HEK293 (cell line): ENCODE results near the gene RAB28.

Experiments
- CTCF ChIA-PET: fragments of 350-600 bp; formaldehyde crosslinking; extraction: SDS; loops from one replicate; lab custom pipeline; 2021; ENCODE audit warnings: antibody characterized with exemption; lab: Yijun Ruan, JAX
- POLR2A ChIA-PET: fragments of 300-600 bp; formaldehyde crosslinking; extraction: SDS; loops from one replicate; lab custom pipeline; 2020; ENCODE audit warnings: antibody characterized with exemption, inconsistent platforms; lab: Yijun Ruan, JAX
- H3K27ac ChIP-seq: fragments of 200-500 bp; sonication (Bioruptor generic); 2 replicates; pipeline ENCODE4 v1.5.1; 2014; ENCODE audit warnings: low read depth, low read length, control low read depth, inconsistent platforms; ENCODE audit errors: extremely low read depth
- H3K36me3 ChIP-seq, 2 experiments: fragments of 200-500 bp in 1 of 2; sonication (Bioruptor generic) in 1 of 2; 1 replicate in 1 of 2; 2 replicates in 1 of 2; pipeline ENCODE4 v1.5.1; 2014 to 2017; ENCODE audit warnings: inconsistent platforms in 2 of 2, low read length in 2 of 2; ENCODE audit not compliant: control insufficient read depth in 2 of 2, insufficient read depth in 1 of 2
- H3K4me1 ChIP-seq: fragments of 200-500 bp; sonication (Bioruptor generic); 2 replicates; pipeline ENCODE4 v1.5.1; 2014; ENCODE audit warnings: mild to moderate bottlenecking, low read length, inconsistent platforms; ENCODE audit not compliant: control insufficient read depth, insufficient read depth
- H3K4me3 ChIP-seq: 2 replicates; pipeline ENCODE4 v1.5.1; 2011; ENCODE audit warnings: low read depth, mild to moderate bottlenecking, control low read depth, low read length, moderate library complexity
- H3K9me3 ChIP-seq: fragments of 200-500 bp; sonication (Bioruptor generic); 2 replicates; pipeline ENCODE4 v1.5.1; 2014; ENCODE audit warnings: low read depth, low read length, inconsistent platforms; ENCODE audit not compliant: control insufficient read depth, insufficient read depth
- IKZF3 ChIP-seq: fragments of 450-650 bp; IDR thresholded peaks from 2 replicates; pipeline ENCODE4 v1.5.0; 2018; ENCODE audit warnings: missing biosample characterization, mild to moderate bottlenecking, missing genetic modification characterization, moderate library complexity
- KLF10 ChIP-seq: fragments of 450-650 bp; IDR thresholded peaks from 2 replicates; pipeline ENCODE4 v1.5.1; 2018; ENCODE audit warnings: missing biosample characterization, mild to moderate bottlenecking, missing genetic modification characterization
- KLF7 ChIP-seq: fragments of 450-650 bp; formaldehyde crosslinking; IDR thresholded peaks from 2 replicates; pipeline ENCODE4 v1.5.1; 2016; ENCODE audit warnings: missing biosample characterization, missing genetic modification characterization, borderline replicate concordance
- MYNN ChIP-seq: fragments of 450-650 bp; formaldehyde crosslinking; IDR thresholded peaks from 2 replicates; pipeline ENCODE4 v1.5.1; 2016; ENCODE audit warnings: missing biosample characterization, missing genetic modification characterization, borderline replicate concordance
- SALL2 ChIP-seq: fragments of 450-650 bp; formaldehyde crosslinking; IDR thresholded peaks from 2 replicates; pipeline ENCODE4 v1.5.0; 2017; ENCODE audit warnings: missing biosample characterization, mild to moderate bottlenecking, missing genetic modification characterization, borderline replicate concordance
- ZBTB48 ChIP-seq: fragments of 450-650 bp; formaldehyde crosslinking; IDR thresholded peaks from 2 replicates; pipeline ENCODE4 v1.5.1; 2016; ENCODE audit warnings: missing biosample characterization, missing genetic modification characterization
- ZEB2 ChIP-seq: fragments of 450-650 bp; formaldehyde crosslinking; IDR thresholded peaks from 2 replicates; pipeline ENCODE4 v1.5.1; 2016; ENCODE audit warnings: missing biosample characterization, missing genetic modification characterization
- ZNF114 ChIP-seq: fragments of 450-650 bp; formaldehyde crosslinking; IDR thresholded peaks from 2 replicates; pipeline ENCODE4 v1.5.0; 2017; ENCODE audit warnings: missing biosample characterization, missing genetic modification characterization
- ZNF155 ChIP-seq: fragments of 450-650 bp; formaldehyde crosslinking; IDR thresholded peaks from 2 replicates; pipeline ENCODE4 v1.5.1; 2016; ENCODE audit warnings: missing biosample characterization, missing genetic modification characterization
- ZNF169 ChIP-seq: fragments of 450-650 bp; formaldehyde crosslinking; IDR thresholded peaks from 2 replicates; pipeline ENCODE4 v1.5.1; 2016; ENCODE audit warnings: missing biosample characterization, missing genetic modification characterization
- ZNF175 ChIP-seq: fragments of 450-650 bp; formaldehyde crosslinking; IDR thresholded peaks from 2 replicates; pipeline ENCODE4 v1.5.1; 2016; ENCODE audit warnings: missing biosample characterization, missing genetic modification characterization
- ZNF184 ChIP-seq: fragments of 450-650 bp; IDR thresholded peaks from 2 replicates; pipeline ENCODE4 v1.5.1; 2018; ENCODE audit warnings: missing biosample characterization, mild to moderate bottlenecking, missing genetic modification characterization
- ZNF19 ChIP-seq: fragments of 450-650 bp; formaldehyde crosslinking; IDR thresholded peaks from 2 replicates; pipeline ENCODE4; 2016; ENCODE audit warnings: missing biosample characterization, missing genetic modification characterization, low read depth
- ZNF292 ChIP-seq: fragments of 450-650 bp; formaldehyde crosslinking; IDR thresholded peaks from 2 replicates; pipeline ENCODE4 v1.5.1; 2016; ENCODE audit warnings: low read depth, missing biosample characterization, missing genetic modification characterization, borderline replicate concordance
- ZNF350 ChIP-seq: fragments of 450-650 bp; formaldehyde crosslinking; IDR thresholded peaks from 2 replicates; pipeline ENCODE4 v1.5.0; 2017; ENCODE audit warnings: missing biosample characterization, mild to moderate bottlenecking, missing genetic modification characterization
- ZNF548 ChIP-seq: fragments of 450-650 bp; formaldehyde crosslinking; IDR thresholded peaks from 2 replicates; pipeline ENCODE4 v1.5.1; 2016; ENCODE audit warnings: missing biosample characterization, missing genetic modification characterization
- ZNF571 ChIP-seq: fragments of 450-650 bp; formaldehyde crosslinking; IDR thresholded peaks from 2 replicates; pipeline ENCODE4 v1.5.0; 2017; ENCODE audit warnings: missing biosample characterization, missing genetic modification characterization
- ZNF623 ChIP-seq: fragments of 450-650 bp; formaldehyde crosslinking; IDR thresholded peaks from 2 replicates; pipeline ENCODE4 v1.5.1; 2016; ENCODE audit warnings: missing biosample characterization, missing genetic modification characterization
- ZNF785 ChIP-seq: fragments of 450-650 bp; formaldehyde crosslinking; IDR thresholded peaks from 2 replicates; pipeline ENCODE4 v1.5.1; 2016; ENCODE audit warnings: missing biosample characterization, missing genetic modification characterization
- ZNF830 ChIP-seq: fragments of 450-650 bp; IDR thresholded peaks from 2 replicates; pipeline ENCODE4 v1.5.0; 2018; ENCODE audit warnings: missing biosample characterization, missing genetic modification characterization, low read depth, mild to moderate bottlenecking, moderate library complexity
- ZSCAN16 ChIP-seq: fragments of 450-650 bp; formaldehyde crosslinking; IDR thresholded peaks from 2 replicates; pipeline ENCODE4 v1.5.1; 2016; ENCODE audit warnings: missing biosample characterization, missing genetic modification characterization
- TF ChIP-seq, protein P1 (sequence below): fragments of 450-650 bp; formaldehyde crosslinking; conservative IDR thresholded peaks from 2 replicates; pipeline ENCODE4 v1.5.1; 2016; ENCODE audit warnings: low read depth, missing biosample characterization, missing genetic modification characterization
- TF ChIP-seq, protein P2 (sequence below): fragments of 450-650 bp; formaldehyde crosslinking; IDR thresholded peaks from 2 replicates; pipeline ENCODE4 v1.5.1; 2016; ENCODE audit warnings: missing biosample characterization, missing genetic modification characterization

RAB28 gene

DNA sequence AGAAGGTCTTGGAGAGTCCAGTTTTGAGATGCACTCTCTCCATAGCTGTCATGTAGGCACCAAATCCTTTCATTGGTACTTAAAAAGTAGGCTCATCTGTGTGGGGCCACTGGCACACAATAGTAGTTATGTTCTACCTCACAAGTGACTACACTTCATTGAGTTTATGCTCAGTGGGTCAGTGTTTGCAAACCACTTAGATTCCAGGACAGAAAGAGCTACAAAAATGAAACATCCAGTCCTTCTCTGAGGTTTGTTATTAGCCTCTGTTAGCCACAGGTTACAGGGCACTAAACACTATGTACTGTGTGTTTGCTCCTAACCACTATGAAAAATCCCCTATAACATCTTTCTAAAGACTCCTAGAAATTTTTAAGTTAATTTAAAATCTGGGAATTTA, 13.8 kb downstream of the RAB28 start:
- Histone ChIP-seq H3K4me1 (no peaks in the 10 kb centered on the region), H3K4me3 (no peak overlapping the region), H3K36me3 (peaks cover 0 to 3% of the 10 kb centered on the region in 2 experiments; a peak in 1 of 3 replicates), H3K27ac (no peak overlapping the region), H3K9me3 (no peaks in the 10 kb centered on the region)
- TF ChIP-seq ZEB2 (tag by site-specific recombination) = no peak
- TF ChIP-seq ZSCAN16 (tag by site-specific recombination) = no peak
- no peak for TF ChIP-seq KLF10 (tag by site-specific recombination)
- TF ChIP-seq, protein P1, sequence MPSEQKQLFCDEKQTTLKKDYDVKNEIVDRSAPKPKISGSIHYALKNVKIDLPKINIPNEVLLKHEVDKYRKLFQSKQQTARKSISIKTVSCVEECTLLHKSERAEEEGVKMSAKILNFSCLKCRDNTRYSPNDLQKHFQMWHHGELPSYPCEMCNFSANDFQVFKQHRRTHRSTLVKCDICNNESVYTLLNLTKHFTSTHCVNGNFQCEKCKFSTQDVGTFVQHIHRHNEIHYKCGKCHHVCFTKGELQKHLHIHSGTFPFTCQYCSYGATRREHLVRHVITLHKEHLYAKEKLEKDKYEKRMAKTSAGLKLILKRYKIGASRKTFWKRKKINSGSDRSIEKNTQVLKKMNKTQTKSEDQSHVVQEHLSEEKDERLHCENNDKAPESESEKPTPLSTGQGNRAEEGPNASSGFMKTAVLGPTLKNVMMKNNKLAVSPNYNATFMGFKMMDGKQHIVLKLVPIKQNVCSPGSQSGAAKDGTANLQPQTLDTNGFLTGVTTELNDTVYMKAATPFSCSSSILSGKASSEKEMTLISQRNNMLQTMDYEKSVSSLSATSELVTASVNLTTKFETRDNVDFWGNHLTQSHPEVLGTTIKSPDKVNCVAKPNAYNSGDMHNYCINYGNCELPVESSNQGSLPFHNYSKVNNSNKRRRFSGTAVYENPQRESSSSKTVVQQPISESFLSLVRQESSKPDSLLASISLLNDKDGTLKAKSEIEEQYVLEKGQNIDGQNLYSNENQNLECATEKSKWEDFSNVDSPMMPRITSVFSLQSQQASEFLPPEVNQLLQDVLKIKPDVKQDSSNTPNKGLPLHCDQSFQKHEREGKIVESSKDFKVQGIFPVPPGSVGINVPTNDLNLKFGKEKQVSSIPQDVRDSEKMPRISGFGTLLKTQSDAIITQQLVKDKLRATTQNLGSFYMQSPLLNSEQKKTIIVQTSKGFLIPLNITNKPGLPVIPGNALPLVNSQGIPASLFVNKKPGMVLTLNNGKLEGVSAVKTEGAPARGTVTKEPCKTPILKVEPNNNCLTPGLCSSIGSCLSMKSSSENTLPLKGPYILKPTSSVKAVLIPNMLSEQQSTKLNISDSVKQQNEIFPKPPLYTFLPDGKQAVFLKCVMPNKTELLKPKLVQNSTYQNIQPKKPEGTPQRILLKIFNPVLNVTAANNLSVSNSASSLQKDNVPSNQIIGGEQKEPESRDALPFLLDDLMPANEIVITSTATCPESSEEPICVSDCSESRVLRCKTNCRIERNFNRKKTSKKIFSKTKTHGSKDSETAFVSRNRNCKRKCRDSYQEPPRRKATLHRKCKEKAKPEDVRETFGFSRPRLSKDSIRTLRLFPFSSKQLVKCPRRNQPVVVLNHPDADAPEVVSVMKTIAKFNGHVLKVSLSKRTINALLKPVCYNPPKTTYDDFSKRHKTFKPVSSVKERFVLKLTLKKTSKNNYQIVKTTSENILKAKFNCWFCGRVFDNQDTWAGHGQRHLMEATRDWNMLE (tag by site-specific recombination) = no peak
- no peak for TF ChIP-seq ZNF350
- TF ChIP-seq, protein P2, sequence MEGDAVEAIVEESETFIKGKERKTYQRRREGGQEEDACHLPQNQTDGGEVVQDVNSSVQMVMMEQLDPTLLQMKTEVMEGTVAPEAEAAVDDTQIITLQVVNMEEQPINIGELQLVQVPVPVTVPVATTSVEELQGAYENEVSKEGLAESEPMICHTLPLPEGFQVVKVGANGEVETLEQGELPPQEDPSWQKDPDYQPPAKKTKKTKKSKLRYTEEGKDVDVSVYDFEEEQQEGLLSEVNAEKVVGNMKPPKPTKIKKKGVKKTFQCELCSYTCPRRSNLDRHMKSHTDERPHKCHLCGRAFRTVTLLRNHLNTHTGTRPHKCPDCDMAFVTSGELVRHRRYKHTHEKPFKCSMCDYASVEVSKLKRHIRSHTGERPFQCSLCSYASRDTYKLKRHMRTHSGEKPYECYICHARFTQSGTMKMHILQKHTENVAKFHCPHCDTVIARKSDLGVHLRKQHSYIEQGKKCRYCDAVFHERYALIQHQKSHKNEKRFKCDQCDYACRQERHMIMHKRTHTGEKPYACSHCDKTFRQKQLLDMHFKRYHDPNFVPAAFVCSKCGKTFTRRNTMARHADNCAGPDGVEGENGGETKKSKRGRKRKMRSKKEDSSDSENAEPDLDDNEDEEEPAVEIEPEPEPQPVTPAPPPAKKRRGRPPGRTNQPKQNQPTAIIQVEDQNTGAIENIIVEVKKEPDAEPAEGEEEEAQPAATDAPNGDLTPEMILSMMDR (tag by site-specific recombination) = no peak
- TF ChIP-seq SALL2 = no peak
- no peak for TF ChIP-seq ZNF785 (tag by site-specific recombination)
- TF ChIP-seq ZNF623 (tag by site-specific recombination) = no peak
- TF ChIP-seq KLF7 (tag by site-specific recombination) = no peak
- no peak for TF ChIP-seq ZNF571 (tag by site-specific recombination)
- TF ChIP-seq ZNF114 (tag by site-specific recombination) = no peak
- TF ChIP-seq ZNF830 (tag by site-specific recombination) = no peak
- TF ChIP-seq MYNN (tag by site-specific recombination) = no peak
- no peak for TF ChIP-seq ZNF184 (tag by site-specific recombination)
- POLR2A ChIA-PET = no interaction called here
- CTCF ChIA-PET = no interaction called here

GRCh38 chr4:13464973-13465372, 19.2 kb downstream of the RAB28 start:
- ChIA-PET POLR2A (no interaction called here), CTCF (interaction anchor here (0.7 kb wide), 2 partner anchors 395 to 1835 kb away, joined by 3 to 7 read pairs; no protein-coding TSS in a partner anchor)
- peaks cover 0 to 4% of the 10 kb centered on the region in 2 experiments; a peak in 1 of 3 replicates for H3K36me3 ChIP-seq

More at GRCh38 chr4:13464973-13465372, 19.2 kb downstream of the RAB28 start:
- H3K4me1 ChIP-seq = no peaks in the 10 kb centered on the region
- H3K27ac ChIP-seq = no peak overlapping the region
- H3K9me3 ChIP-seq = no peaks in the 10 kb centered on the region
- H3K4me3 ChIP-seq = no peak overlapping the region
- TF ChIP-seq ZNF19 = no peak
- no peak for TF ChIP-seq ZNF548 (tag by site-specific recombination)
- TF ChIP-seq ZNF175 (tag by site-specific recombination) = no peak
- no peak for TF ChIP-seq ZNF292 (tag by site-specific recombination)
- no peak for TF ChIP-seq ZNF155 (tag by site-specific recombination)
- TF ChIP-seq ZBTB48 (tag by site-specific recombination) = no peak
- TF ChIP-seq IKZF3 (tag by site-specific recombination) = no peak
- no peak for TF ChIP-seq ZNF169 (tag by site-specific recombination)
